Smooth muscle cell (in vitro differentiated cells): ENCODE measurements around the gene EMILIN3. TPM values are rescaled to one million over a fixed set of nuclear protein-coding genes. Genes with fewer than 3 reads are reported as not detected.

Source experiments
- DNase-seq: peaks from one replicate; lab custom pipeline; 2025; ENCODE audit not compliant: unreplicated experiment; lab: John Stamatoyannopoulos, UW
- H2AFZ ChIP-seq: fragments of 200-600 bp; sonication (generic); 2 replicates; pipeline ENCODE4 v1.6.0; 2016; ENCODE audit warnings: antibody characterized with exemption, low read depth, mild to moderate bottlenecking
- H3F3A ChIP-seq: fragments of 200-600 bp; sonication (generic); 2 replicates; pipeline ENCODE4 v1.6.0; 2017; ENCODE audit warnings: antibody characterized with exemption, low read depth
- H3K27ac ChIP-seq: fragments of 200-600 bp; sonication (generic); 2 replicates; pipeline ENCODE4 v1.5.1; 2016; ENCODE audit warnings: low read depth, mild to moderate bottlenecking
- H3K27me3 ChIP-seq: fragments of 200-600 bp; sonication (generic); 2 replicates; pipeline ENCODE4 v1.6.1; 2016; ENCODE audit warnings: low read depth, mild to moderate bottlenecking
- H3K36me3 ChIP-seq: fragments of 200-600 bp; sonication (generic); 2 replicates; pipeline ENCODE4 v1.5.1; 2016; ENCODE audit warnings: low read depth
- H3K4me1 ChIP-seq: fragments of 200-600 bp; sonication (generic); 2 replicates; pipeline ENCODE4 v1.5.1; 2016; ENCODE audit warnings: low read depth
- H3K4me2 ChIP-seq: fragments of 200-600 bp; sonication (generic); 2 replicates; pipeline ENCODE4 v1.6.0; 2016; ENCODE audit warnings: mild to moderate bottlenecking
- H3K4me3 ChIP-seq: fragments of 200-600 bp; sonication (generic); 2 replicates; pipeline ENCODE4 v1.5.1; 2016; ENCODE audit warnings: mild to moderate bottlenecking
- H3K79me2 ChIP-seq: fragments of 200-600 bp; sonication (generic); 2 replicates; pipeline ENCODE4 v1.6.0; 2016; ENCODE audit warnings: low read depth, mild to moderate bottlenecking
- H3K9ac ChIP-seq: fragments of 200-600 bp; sonication (generic); 2 replicates; pipeline ENCODE4 v1.6.0; 2016; ENCODE audit warnings: low read depth
- H3K9me3 ChIP-seq: fragments of 200-600 bp; sonication (generic); replicated peaks from 2 replicates; pipeline ENCODE4 v1.5.1; 2016; ENCODE audit warnings: low read depth
- H4K20me1 ChIP-seq: fragments of 200-600 bp; sonication (generic); 2 replicates; pipeline ENCODE4 v1.6.0; 2016; ENCODE audit warnings: low read depth
- WGBS: methylation state at CpG from one replicate; pipeline ENCODE4 v1.1.7; 2016; ENCODE audit warnings: low lambda C conversion rate; 5-methylcytosine and 5-hydroxymethylcytosine counted together
- polyA plus RNA-seq: library from polyadenylated mRNA; unstranded; fragments of >200 nt; fragmentation: Nextera tagmentation; extraction: Ambion mirVana; gene quantifications from 2 replicates; pipeline ENCODE4 v1.2.1, GENCODE V29; 2016
- total RNA-seq: library from RNA; depleted of rRNA; stranded (reverse); fragments of >200 nt; gene quantifications from 2 replicates; pipeline ENCODE4 v1.2.3, GENCODE V29; 2014
- TF ChIP-seq, protein P1 (sequence below): fragments of 200-600 bp; sonication (generic); IDR thresholded peaks from 2 replicates; pipeline ENCODE4 v1.5.1; 2017; ENCODE audit warnings: borderline replicate concordance, mild to moderate bottlenecking, antibody characterized with exemption; ENCODE audit not compliant: insufficient read depth, poor library complexity, severe bottlenecking

EMILIN3 gene
- total and polyA plus RNA-seq, 2 experiments from 2014 or later, result 0.18 to 0.36 TPM

- Histone ChIP-seq H3K9ac (no peak overlapping the region), H3K4me3 (no peak overlapping the region), H4K20me1 (no peaks in the 10 kb centered on the region), H2AFZ (no peak overlapping the region), H3K4me1 (peaks cover 12% of the 10 kb centered on the region), H3K27me3 (no peaks in the 10 kb centered on the region), H3K4me2 (no peak overlapping the region), H3K36me3 (no peaks in the 10 kb centered on the region), H3K27ac (no peak overlapping the region), H3F3A (no peaks in the 10 kb centered on the region), H3K9me3 (no peaks in the 10 kb centered on the region), H3K79me2 (no peaks in the 10 kb centered on the region)
- no peak for DNase-seq
- TF ChIP-seq, protein P1, sequence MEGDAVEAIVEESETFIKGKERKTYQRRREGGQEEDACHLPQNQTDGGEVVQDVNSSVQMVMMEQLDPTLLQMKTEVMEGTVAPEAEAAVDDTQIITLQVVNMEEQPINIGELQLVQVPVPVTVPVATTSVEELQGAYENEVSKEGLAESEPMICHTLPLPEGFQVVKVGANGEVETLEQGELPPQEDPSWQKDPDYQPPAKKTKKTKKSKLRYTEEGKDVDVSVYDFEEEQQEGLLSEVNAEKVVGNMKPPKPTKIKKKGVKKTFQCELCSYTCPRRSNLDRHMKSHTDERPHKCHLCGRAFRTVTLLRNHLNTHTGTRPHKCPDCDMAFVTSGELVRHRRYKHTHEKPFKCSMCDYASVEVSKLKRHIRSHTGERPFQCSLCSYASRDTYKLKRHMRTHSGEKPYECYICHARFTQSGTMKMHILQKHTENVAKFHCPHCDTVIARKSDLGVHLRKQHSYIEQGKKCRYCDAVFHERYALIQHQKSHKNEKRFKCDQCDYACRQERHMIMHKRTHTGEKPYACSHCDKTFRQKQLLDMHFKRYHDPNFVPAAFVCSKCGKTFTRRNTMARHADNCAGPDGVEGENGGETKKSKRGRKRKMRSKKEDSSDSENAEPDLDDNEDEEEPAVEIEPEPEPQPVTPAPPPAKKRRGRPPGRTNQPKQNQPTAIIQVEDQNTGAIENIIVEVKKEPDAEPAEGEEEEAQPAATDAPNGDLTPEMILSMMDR, result no peak
- WGBS, result 97% methylated on average over 3 of the region's 3 CpGs
Observed at GRCh38 chr20:41393705-41394066, 27.1 kb upstream of the EMILIN3 start.

DNA sequence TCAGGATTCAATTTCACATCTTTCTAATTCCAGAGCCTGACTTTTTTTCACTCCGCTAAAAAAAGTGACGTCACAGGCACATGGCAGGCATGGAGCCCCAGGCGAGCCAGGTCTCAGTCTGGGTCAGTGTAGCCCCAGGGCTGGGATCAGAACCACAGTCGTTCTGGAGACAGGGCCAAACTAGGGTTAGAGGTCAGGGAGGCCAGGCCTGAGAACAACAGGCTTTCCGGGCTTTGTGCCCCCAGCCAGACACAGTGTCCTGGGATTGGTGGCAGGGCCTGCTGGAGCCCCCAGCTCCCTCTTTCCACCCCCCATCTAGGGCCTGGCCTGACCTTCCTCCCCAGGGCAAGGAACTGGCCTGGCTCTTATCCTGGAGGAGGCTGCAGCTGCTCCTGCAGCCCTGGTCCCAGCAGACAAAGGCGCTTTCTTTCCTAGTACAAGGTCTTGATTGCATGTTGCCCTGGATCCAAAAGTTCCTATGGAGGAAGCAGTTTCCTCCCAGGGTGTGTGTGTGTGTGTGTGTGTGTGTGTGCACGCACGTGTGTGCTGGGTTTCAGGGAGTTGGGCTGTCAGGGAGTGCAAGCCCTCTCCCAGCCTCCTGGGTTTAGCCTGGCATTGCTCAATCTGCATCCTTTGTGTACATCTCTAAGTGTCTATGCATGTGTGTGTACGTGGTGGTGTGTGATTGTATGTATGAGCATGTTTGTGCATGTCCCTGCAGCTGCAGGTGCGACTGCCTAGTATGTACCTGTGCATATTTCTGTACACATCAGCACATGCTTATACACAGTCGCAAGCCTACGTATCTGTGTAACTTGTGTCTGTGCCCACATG, 26.5 kb upstream of the EMILIN3 start:
- no peak overlapping the region for H3K27ac ChIP-seq
- no peak overlapping the region for H2AFZ ChIP-seq
- TF ChIP-seq, protein P1, result no peak
- no peak overlapping the region for H3K9ac ChIP-seq
- H3K4me3 ChIP-seq, result no peak overlapping the region
- H3K9me3 ChIP-seq, result no peaks in the 10 kb centered on the region
- H4K20me1 ChIP-seq, result no peaks in the 10 kb centered on the region
- H3K79me2 ChIP-seq, result no peaks in the 10 kb centered on the region
- H3K4me2 ChIP-seq, result no peak overlapping the region
- H3K27me3 ChIP-seq, result no peaks in the 10 kb centered on the region
- H3K36me3 ChIP-seq, result no peaks in the 10 kb centered on the region
- DNase-seq, result no peak
- no peaks in the 10 kb centered on the region for H3F3A ChIP-seq
- WGBS, result 73% methylated on average over 12 of the region's 12 CpGs
- peaks cover 12% of the 10 kb centered on the region for H3K4me1 ChIP-seq

GRCh38 chr20:41392295-41392694, 25.7 kb upstream of the EMILIN3 start:
- no peak overlapping the region for H3K4me3 ChIP-seq
- 100% methylated on average over 1 of the region's 1 CpG for WGBS
- no peaks in the 10 kb centered on the region for H3K9me3 ChIP-seq
- no peak overlapping the region for H3K27ac ChIP-seq
- TF ChIP-seq, protein P1, result no peak
- H3K27me3 ChIP-seq, result no peaks in the 10 kb centered on the region
- no peaks in the 10 kb centered on the region for H3K79me2 ChIP-seq
- DNase-seq, result no peak
- no peak overlapping the region for H2AFZ ChIP-seq
- H3F3A ChIP-seq, result no peaks in the 10 kb centered on the region
- H3K9ac ChIP-seq, result no peak overlapping the region
- peaks cover 17% of the 10 kb centered on the region for H3K4me1 ChIP-seq
- H3K36me3 ChIP-seq, result no peaks in the 10 kb centered on the region
- no peak overlapping the region for H3K4me2 ChIP-seq
- no peaks in the 10 kb centered on the region for H4K20me1 ChIP-seq

GRCh38 chr20:41391587-41392001, 25.0 kb upstream of the EMILIN3 start:
- Histone ChIP-seq H3K27ac (peak overlapping the region; percentile 10), H3K9ac (no peak overlapping the region), H3K36me3 (no peaks in the 10 kb centered on the region), H2AFZ (no peak overlapping the region), H3K4me2 (no peak overlapping the region), H3F3A (no peaks in the 10 kb centered on the region), H3K27me3 (no peaks in the 10 kb centered on the region), H3K4me3 (no peak overlapping the region), H3K79me2 (no peaks in the 10 kb centered on the region), H3K4me1 (peaks cover 17% of the 10 kb centered on the region), H3K9me3 (no peaks in the 10 kb centered on the region), H4K20me1 (no peaks in the 10 kb centered on the region)
- TF ChIP-seq, protein P1, result no peak
- WGBS, result 45% methylated on average over 10 of the region's 10 CpGs
- no peak for DNase-seq
